ENCODE data around the gene PNPT1. TPM values are rescaled to one million over a fixed set of nuclear protein-coding genes. Genes with fewer than 3 reads are reported as not detected.

Gene PNPT1
- total and polyA plus RNA-seq, 9 of the 15 experiments (the other 6 are each of a cell fraction or from before 2014, with no cell fraction given) = 46.5 to 104 (median 62.7) TPM

GRCh38 chr2:55609193-55609794, 84.3 kb downstream of the PNPT1 start (continued):
- no peak for TF ChIP-seq MGA (IDR thresholded peaks at IDR 0.05)
- peak; percentile 56 for TF ChIP-seq CBFA2T3 (IDR thresholded peaks at IDR 0.05)
- TF ChIP-seq ZNF695 (CRISPR knock-in tag; IDR thresholded peaks at IDR 0.05) = no peak
- 0 out of 2 replicates have a peak, but pooled peaks have one; percentile 32 for TF ChIP-seq DPF2 (IDR thresholded peaks at IDR 0.05)
- TF ChIP-seq ZNF395 (CRISPR knock-in tag; IDR thresholded peaks at IDR 0.05) = no peak
- TF ChIP-seq NCOA4 (IDR thresholded peaks at IDR 0.05; ENCODE audit: partially characterized antibody) = no peak
- peak; percentile 48; the same call in 1 of the 2 replicates for TF ChIP-seq NBN (IDR thresholded peaks at IDR 0.05; ENCODE audit: low read depth)
- no peak for TF ChIP-seq ZBTB7A (IDR thresholded peaks at IDR 0.05; ENCODE audit: borderline replicate concordance, control insufficient read depth, low read depth, low read length)
- TF ChIP-seq HEY1 (CRISPR knock-in tag; IDR thresholded peaks at IDR 0.05; ENCODE audit: borderline replicate concordance) = no peak
- peak; percentile 51 for TF ChIP-seq ARID1B (IDR thresholded peaks at IDR 0.05)
- TF ChIP-seq CBFA2T2 (conservative IDR thresholded peaks at IDR 0.05) = 0 out of 2 replicates have a peak, but pooled peaks have one; percentile 20
- TF ChIP-seq TCF3 (CRISPR knock-in tag; IDR thresholded peaks at IDR 0.05) = peak; percentile 72
- peak; percentile 11; the same call in 1 of the 2 replicates for TF ChIP-seq TAL1 (IDR thresholded peaks at IDR 0.05)
- TF ChIP-seq ZNF124 (CRISPR knock-in tag; IDR thresholded peaks at IDR 0.05) = no peak
- no peak for TF ChIP-seq MLX (CRISPR knock-in tag; conservative IDR thresholded peaks at IDR 0.05)

All from K562 (cell line).